ENCODE measurements around the gene HIVEP2.

HIVEP2 gene

GRCh38 chr6:142925575-142926110, 19.3 kb downstream of the HIVEP2 start:
- no peak for DNase-seq (ENCODE audit: low read depth)

GRCh38 chr6:142918339-142919042, 26.5 kb downstream of the HIVEP2 start:
- no peak for DNase-seq (ENCODE audit: low read depth)

GRCh38 chr6:142916881-142917280, 28.1 kb downstream of the HIVEP2 start:
- DNase-seq (ENCODE audit: low read depth) = no peak

- DNase-seq (ENCODE audit: low read depth) = no peak
Observed at GRCh38 chr6:142914937-142915697, 29.9 kb downstream of the HIVEP2 start.

DNA sequence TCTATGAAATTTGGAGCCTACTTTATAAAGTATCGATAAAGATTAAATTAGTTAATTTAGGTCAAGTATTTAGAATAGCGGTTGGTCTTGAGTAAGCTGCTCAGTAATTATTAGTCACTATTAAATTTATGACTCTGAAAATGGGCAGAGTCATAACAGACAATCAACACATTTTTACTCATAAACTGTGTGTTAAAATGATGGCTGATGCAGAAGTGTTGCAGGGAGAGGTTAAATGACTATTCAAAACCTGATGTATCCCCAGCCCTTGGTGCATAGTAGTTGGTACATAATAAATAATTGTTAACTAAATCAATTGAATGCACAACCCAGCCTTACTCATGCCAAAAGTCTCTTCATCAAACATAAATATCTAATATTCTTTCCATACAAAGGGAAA, 30.6 kb downstream of the HIVEP2 start:
- no peak for DNase-seq (ENCODE audit: low read depth)

DNA sequence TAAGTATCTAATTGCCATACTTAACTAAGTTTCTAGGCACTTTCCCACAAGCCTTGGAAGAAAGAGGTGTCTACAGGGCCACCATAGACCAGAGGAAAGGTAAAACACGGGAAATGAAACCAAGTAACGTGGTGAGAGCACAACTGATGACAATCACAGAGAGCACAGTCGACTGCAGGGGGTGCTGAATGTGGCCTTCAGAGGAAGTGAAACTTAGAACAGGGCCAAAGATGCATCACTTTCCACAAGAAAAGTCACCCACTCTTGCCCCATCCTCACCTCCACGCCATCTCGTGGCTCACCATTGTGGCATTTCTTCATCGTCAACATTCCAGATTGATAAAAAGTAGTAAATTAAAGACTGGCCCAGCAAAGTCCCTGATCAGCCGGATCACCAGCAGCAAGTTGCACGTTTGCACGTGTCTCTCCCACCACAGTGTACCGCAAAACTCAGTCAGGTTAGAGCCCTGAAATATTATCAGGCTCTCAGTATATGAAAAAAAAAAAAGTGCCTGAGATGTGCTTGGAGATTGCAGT, 31.4 kb downstream of the HIVEP2 start:
- DNase-seq (ENCODE audit: low read depth) = no peak

DNA sequence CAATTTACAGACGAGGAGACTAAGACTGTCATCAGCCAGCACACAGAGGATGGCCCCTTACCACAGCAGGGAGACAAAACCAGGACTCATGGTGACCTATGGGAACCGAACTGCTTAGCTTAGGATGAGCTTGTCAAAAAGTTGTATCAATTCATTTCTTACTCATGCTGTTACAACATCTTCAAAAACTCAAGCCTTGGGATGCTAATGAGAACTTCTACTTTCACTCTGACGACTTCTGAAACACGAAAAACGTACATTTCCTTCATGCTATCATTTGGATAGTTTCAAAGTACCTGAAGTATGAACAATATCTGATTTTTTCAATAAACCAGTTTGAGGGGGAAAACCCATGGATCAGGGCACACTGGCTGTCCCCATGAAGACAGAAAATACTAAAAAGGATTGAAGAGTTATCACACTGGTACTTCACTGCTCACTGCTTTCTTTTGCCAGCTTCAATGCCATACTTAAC, 31.9 kb downstream of the HIVEP2 start:
- no peak for DNase-seq (ENCODE audit: low read depth)

DNA sequence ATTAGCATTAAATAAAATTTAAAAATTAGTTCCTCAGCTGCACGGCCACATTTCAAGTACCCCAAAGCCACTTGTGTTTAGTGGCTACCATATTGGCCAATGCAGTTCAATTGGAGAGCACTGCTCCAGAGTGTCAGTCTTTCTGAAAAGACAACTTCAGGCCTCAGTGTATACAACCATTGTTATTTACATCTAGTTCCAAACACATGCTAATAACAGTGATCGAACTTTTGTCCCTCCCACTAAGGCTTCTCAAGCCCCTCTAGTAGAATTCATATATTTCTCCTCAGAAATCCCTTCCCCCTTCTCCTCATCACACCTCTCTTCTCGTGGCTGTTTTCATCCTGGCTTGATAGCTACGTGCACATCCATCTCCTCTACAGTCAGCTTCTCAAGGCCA, 32.9 kb downstream of the HIVEP2 start:
- DNase-seq (ENCODE audit: low read depth) = no peak

DNA sequence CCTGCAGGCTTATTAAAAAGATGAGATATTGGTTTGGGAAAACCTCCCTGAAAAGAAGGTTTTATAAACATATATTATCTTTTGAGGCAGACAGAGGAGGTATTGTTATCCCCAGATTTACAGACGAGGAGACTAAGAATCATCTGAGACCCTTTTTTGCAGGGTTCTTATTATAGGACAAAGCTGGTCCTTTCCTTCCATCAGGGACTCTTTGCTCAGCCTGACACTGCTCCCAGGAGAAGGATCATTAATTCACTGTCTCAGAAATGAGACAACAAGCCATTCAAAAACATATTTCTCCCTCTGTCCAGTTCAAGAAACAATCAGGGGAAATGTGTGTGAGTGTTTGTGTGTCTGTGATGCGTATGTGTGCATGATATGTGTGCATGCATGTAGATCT, 33.5 kb downstream of the HIVEP2 start:
- no peak for DNase-seq (ENCODE audit: low read depth)

- DNase-seq (ENCODE audit: low read depth) = no peak
Observed at GRCh38 chr6:142909686-142910085, 35.3 kb downstream of the HIVEP2 start.

- no peak for DNase-seq (ENCODE audit: low read depth)
Observed at GRCh38 chr6:142908235-142908634, 36.7 kb downstream of the HIVEP2 start.

- DNase-seq (ENCODE audit: low read depth) = no peak
Observed at GRCh38 chr6:142907544-142907943, 37.4 kb downstream of the HIVEP2 start.

DNA sequence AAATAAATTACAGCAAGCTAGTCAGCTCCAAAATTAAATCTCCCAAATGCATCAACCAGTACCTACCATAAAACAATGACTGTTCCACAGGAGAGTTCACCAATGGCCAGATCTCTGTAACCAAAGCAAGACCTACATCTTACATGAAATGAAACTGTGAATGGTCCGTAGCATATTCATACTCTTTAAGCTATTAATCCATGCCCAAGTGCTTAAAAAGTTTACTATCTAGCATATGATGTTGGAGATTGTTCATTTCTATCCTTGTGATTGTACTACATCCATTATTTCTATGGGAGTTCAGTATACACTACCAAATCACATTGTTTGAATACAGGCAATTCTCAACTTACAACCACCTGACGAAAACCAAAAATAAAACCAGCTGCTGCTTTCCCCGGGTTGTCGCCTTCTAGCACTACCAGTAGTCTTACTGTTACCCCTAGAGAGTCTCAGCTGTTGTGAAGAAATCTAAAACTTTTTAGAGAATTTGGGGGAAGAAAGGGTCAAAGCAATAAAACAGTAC, 38.0 kb downstream of the HIVEP2 start:
- no peak for DNase-seq (ENCODE audit: low read depth)

GRCh38 chr6:142903812-142904211, 41.2 kb downstream of the HIVEP2 start:
- no peak for DNase-seq (ENCODE audit: low read depth)

- DNase-seq (ENCODE audit: low read depth) = no peak
Observed at GRCh38 chr6:142902636-142903053, 42.3 kb downstream of the HIVEP2 start.

DNA sequence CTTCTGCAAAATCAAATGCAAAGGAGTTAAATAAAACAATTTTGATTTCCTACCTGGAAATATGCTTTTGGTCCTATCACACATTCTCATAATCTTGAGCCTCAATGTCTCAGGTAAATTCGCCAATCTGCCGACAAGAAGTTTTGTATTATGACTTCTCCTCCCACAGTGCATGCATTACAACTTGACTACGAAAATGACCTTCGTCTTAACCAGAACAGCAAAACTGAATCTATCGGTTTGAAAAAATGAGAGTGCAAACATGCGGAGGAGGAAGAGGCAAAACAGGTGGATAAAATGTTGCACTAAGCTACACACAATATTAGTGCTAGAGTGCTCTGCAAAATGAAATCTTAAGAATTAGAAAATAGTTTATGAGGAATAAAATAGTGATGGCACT, 43.4 kb downstream of the HIVEP2 start:
- DNase-seq (ENCODE audit: low read depth) = no peak

GRCh38 chr6:142900227-142900971, 44.6 kb downstream of the HIVEP2 start:
- no peak for DNase-seq (ENCODE audit: low read depth)

GRCh38 chr6:142898927-142899895, 45.8 kb downstream of the HIVEP2 start:
- DNase-seq (ENCODE audit: low read depth) = no peak

GRCh38 chr6:142897659-142898058, 47.3 kb downstream of the HIVEP2 start:
- DNase-seq (ENCODE audit: low read depth) = no peak

- DNase-seq (ENCODE audit: low read depth) = no peak
Observed at GRCh38 chr6:142896732-142897131, 48.2 kb downstream of the HIVEP2 start.

DNA sequence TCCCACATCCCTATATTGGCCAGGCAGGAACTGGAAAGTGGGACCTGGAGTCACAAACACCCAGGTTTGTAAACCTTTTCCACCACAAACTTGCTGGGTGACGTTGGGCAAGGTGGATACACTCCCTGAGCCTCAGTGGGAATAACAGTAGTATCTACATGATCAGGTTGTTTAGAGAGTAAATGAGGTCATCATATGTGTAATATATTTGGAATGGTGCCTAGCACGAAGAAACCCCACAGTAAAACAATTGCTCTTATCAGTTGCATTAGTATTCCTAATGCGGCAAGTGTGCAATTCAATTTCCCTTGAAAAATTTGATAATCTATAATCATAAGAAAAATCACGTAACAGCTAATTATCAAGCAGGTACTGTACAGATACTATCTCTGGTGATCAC, 51.9 kb downstream of the HIVEP2 start:
- no peak for DNase-seq (ENCODE audit: low read depth)

Data from stimulated activated CD8-positive, alpha-beta memory T cell treated with anti-CD3 and anti-CD28 coated beads, Interleukin-15, amount 100 ng/mL, for 24 hours (primary cell).